Gastroesophageal sphincter (tissue), 2 donors: ENCODE results near the gene EIF4EBP2.

ENCODE experiments used
- POLR2A ChIP-seq, 2 donors: fragments of 450-650 bp; IDR thresholded peaks; one replicate each; pipeline ENCODE4 v1.6.1; 2017; ENCODE audit warnings: antibody characterized with exemption in 2 of 2, mild to moderate bottlenecking in 2 of 2, moderate library complexity in 1 of 2
- POLR2AphosphoS5 ChIP-seq: sonication (generic); formaldehyde crosslinking; IDR thresholded peaks from one replicate; pipeline ENCODE4 v1.6.1; 2017; ENCODE audit warnings: antibody characterized with exemption

DNA sequence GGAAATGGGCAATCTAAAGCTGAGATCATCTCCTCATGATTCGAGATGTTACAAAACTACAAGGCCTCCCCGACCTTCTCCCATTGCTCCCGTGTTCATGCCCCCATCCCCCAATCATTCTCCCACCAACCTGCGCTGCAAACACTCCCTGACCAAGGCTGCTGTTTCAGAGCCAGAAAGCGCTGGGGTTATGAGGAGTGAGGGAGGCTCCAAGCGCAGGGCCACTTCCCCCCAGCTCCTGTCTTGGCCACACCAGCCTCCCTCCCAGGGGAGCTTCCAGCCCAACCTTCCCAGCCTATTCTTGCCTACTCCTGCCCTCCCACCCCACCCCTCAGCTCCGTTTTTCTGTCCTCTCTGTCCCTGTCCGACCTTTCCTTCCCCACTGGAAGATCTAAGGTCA is 52.2 kb downstream of the EIF4EBP2 start:
- TF ChIP-seq POLR2A (IDR thresholded peaks at IDR 0.05) = no peak
- no peak for TF ChIP-seq POLR2AphosphoS5
